GM18951 (cell line): ENCODE measurements around the gene DENND4A.

Experiments
- POLR2A ChIP-seq: IDR thresholded peaks from 4 replicates; pipeline ENCODE4 v1.6.1; 2011; ENCODE audit warnings: mild to moderate bottlenecking; ENCODE audit not compliant: insufficient read length, insufficient read depth; ENCODE audit errors: extremely low read depth
- in situ Hi-C: fragments of 300-500 bp; cut with MboI; formaldehyde crosslinking; loops from one replicate; pipeline ENCODE4 v1.12.0; 2022; ENCODE audit warnings: low sequenced_read_pairs, mixed read lengths, inconsistent platforms; ENCODE audit not compliant: unreplicated experiment

DENND4A gene

DNA sequence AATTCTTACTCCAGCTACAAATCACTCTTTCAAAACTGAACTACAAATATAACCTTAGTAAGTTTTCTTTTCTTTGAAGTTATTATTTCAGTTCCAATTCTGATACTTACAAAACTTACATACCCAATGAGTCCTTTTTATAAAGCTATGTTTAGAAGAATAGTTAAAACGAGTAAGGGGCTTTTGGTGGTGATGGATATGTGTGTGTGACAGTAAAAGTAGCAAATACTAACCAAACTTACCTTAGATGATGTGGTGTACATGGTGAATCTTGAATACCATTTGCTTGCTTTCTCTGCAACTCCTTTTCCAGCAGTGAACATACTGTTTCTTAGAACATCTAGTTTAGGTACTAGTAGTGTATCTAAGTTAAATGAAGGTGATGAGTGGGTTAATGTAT, 101.9 kb downstream of the DENND4A start:
- no peak for TF ChIP-seq POLR2A
- in situ Hi-C loops, result no loop called here

DNA sequence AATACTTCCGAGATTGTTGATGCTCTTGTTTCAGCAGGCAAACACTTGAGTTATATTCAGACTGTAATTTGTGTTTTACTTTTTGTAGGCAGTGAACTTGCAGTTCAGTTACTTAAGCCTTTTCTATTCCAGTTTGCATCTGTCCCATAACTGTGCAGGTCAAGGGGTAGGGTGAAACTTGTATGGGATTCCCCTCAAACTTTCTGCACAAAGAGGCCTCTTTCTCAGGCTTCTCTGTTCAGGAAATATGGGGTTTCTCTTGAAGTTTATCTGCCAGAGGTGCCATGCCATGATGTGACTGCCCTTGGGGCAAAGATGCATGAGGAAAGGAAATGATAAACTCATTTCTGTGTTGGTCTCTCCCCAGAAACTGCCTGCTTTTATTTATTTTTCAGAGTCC, 103.6 kb downstream of the DENND4A start:
- in situ Hi-C loops, result no loop called here
- TF ChIP-seq POLR2A, result no peak

DNA sequence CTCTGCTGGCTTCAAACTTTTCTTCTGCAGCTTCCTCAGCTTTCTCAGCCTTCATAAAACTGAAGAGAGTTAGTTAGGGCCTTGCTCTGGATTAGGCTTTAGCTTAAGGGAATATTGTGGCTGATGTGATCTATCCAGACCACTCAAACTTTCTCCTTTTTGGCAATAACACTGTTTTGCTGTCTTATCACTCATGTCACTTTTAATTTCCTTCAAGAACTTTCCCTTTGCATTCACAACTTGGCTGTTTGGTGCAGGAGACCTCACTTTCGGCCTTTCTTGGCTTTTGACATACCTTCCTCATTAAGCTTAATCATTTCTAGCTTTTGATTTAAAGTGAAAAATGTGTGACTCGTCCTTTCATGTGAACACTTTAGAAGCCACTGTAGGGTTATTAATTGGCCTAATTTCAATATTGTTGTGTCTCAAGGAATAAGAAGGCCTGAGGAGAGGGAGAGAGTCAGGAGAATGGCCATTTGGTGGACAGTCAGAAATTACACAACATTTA, 109.6 kb downstream of the DENND4A start:
- in situ Hi-C loops, result no loop called here
- no peak for TF ChIP-seq POLR2A

DNA sequence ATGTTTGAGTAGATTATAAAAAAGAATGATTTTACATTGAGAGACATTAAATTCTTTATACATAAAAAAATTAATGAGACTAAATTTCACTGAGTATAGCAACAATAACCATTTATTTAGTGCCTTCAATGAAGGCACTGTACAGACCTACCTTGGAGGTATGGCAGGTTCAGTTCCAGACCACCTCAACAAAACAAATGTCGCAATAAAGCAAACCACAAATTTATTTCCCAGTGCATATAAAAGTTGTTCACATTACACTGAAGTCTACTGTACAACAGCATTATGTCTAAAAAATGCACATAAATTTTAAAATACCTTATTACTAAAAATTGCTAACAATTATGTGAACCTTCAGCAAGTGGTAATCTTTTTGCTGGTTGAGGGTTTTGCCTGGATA, 111.5 kb downstream of the DENND4A start:
- TF ChIP-seq POLR2A, result no peak
- in situ Hi-C loops, result no loop called here

DNA sequence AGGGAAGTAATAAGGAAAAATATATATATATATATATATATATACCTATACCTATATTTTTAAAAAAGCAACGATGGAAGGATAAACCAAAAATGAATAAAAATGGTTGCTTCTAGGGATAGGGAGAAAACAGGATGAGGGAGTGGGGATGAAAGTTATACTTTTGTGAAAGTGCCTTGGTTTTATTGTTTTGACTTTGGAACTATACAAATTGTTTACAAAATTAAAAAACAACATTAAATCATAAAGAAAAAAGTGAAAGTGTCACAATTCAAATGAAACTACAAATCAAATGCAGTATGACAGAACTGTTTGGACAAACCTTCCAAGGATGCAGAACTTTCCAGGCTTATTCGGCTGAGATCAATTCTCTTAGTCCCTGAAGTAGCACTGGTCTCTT, 116.0 kb downstream of the DENND4A start:
- TF ChIP-seq POLR2A, result no peak
- in situ Hi-C loops, result no loop called here

DNA sequence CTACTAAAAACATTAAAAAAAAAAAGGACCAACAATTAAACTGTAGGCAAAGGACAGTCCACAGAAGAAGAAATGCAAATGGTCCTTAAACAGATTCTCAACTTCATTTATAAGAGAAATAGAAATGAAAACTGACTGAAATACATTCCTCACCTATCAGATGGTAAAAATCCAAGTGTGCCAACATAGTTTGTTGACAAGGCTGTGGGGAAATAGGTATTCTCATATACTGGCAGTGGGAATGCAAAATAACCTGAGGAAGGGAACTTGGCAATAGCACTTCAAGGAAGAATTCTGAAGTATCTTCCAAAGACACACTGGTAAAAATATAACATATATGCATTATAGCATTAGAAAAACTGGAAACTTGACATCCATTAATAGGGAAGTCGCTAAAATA, 116.5 kb downstream of the DENND4A start:
- in situ Hi-C loops, result no loop called here
- TF ChIP-seq POLR2A, result no peak

DNA sequence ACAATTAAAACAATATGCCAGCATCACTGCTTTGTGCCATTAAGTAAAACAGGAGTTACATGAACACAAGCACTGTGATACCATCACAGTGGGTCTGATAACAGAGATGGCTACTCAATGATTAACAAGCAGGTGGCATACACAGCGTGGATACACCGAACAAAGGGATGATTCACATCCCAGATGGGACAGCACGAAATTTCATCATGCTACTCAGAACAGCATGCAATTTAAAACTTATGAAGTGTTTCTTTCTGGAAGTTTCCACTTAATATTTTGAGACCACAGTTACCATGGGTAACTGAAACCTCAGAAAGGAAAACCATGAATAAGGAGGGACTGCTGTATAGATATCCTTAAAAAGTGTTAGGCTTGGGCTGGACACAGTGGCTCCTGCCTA, 125.8 kb downstream of the DENND4A start:
- in situ Hi-C loops, result no loop called here
- no peak for TF ChIP-seq POLR2A

DNA sequence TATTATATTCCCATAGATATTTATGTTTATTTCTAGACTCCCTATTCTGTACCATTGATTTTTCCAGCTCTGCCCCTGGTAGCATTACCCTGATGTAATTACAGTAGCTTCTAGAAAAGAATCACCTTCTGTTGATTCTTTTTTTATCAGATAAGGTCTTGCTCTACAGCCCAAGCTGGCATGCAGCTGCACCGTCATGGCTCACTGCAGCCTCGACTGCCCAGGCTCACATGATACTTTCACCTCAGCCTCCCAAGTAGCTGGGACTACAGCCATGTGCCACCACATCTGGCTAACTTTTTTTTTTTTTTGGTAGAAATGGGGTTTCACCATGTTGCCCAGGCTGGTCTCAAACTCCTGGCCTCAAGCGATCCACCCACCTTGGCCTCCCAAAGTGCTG, 128.6 kb downstream of the DENND4A start:
- no peak for TF ChIP-seq POLR2A
- in situ Hi-C loops, result no loop called here

DNA sequence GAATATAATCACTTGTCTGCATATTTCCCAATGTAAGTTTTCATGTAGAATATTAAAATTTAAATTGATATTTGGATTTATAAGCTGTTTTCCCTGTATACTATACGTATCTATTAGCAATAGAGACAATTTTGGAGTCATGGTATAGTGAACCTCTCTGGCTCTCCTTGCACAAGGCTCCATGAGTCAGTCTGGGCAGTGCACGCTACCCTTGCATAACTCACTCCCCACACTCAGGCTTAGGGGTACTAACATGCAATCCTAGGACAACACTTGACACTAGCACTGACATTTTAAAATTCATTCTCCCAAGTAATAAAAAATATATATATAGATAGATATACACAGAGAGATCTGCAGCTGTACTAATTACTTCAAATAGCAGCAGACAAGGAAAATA, 131.2 kb downstream of the DENND4A start:
- no peak for TF ChIP-seq POLR2A
- in situ Hi-C loops, result no loop called here

DNA sequence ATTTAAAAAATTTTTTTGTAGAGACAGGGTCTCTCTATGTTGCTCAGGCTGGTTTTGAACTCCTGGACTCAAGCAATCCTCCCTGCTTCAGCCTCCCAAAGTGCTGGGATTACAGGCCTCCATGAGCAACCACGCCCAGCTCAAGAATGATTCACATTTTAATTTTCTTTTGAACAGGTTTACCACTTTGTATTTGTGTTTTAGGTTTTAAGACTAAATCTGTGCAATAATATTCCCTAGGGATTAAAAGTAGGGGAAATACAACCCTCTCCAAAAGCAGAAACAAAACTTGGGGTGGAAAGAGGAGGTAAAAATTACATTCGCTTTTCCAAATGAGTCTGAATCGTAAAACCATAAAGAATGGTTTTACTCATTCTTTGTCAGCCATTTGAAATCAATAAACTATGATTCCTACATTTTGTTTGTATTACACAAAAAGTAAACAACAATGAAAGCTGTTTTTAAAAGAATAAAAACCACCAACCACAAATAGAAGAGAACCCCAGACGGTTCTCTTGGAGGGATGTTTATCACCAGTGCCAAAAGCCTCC, 132.5 kb downstream of the DENND4A start:
- in situ Hi-C loops, result no loop called here
- TF ChIP-seq POLR2A, result no peak

DNA sequence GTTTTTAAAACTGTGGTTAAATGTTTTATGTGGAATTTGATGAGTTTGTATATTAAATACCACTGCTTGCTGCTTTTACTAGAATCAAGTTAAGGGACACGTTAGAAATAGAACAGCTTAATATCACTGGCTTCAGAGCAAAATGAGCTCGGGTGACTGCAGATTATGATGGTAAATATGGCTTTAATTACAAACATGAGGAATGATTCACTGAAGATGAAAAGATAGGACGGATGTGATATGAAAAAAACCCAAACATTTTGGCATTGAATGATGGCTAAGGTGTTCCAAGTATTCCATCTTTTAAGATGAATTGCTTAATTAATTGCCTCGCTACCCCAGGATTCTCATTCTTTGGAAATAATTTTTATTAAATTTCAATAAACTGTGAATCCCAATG, 136.6 kb downstream of the DENND4A start:
- TF ChIP-seq POLR2A, result no peak
- in situ Hi-C loops, result no loop called here

DNA sequence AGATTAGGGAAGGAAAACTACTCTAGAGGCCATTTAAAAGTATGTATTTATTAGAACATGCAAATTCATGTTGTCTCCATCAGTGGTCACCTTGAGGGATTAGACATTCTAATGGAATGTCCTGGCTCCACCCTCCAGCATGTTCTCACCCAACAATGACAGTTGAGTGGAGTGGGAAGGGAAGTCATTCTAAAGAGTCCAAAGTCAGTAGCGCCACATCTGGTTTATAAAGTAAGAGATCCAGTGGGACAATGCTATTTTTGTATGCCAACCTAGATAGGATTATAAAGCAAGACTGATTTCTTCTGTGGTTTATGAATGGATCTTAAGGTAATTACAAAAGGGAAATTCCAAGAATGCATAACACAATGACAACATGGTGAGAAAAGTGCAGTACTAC, 137.1 kb downstream of the DENND4A start:
- no peak for TF ChIP-seq POLR2A
- in situ Hi-C loops, result no loop called here

DNA sequence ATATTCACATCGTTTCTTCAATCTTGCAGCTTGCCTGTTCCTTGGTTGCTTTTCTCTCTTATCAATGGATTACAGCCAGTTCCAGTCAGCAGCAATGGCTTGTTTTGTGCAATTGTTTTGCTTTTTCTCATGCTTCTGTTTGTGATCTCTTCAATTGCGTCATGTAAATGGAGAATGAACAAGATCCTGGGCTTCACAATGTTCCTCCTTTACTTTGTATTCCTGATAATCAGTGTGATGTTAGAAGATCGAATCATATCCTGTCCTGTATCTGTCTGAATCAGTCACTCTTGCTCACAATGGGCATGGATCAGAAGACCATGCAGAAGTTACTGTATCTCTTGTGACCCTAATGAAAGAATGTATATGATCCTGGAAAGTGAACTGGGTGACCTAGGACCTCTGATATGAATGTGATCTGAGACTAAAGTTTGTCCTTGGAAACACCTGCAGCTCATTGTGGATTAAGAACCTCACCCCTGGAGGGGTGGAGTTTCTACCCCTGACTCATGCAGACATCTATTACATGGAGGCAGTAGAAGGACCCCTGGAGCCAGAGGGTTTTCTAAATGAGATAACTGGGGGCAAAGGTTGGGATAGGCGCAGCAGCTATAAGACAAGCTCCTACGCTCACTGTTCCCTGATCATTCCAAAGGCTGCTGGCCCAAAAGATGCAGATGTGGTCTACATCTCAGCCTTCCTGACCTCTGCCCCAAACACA, 138.1 kb downstream of the DENND4A start:
- in situ Hi-C loops, result no loop called here
- no peak for TF ChIP-seq POLR2A

DNA sequence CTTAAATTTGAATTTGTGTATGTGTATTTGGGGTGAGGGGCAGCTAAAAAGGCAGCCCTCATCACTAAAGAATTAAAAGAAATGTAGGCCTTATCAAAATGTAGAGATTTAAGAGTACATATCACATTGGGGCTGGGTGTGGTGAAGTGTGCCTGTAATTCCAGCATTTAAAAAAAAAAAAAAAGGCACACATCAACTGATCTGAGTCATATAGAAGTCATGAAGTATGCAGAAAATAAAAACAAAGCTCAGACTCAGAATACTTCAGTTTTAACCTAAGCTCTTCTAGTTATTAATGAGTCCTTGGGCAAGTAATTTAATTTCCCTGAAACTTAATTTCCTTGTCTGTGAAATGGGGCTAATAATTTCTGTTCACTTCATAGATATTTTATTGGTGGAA, 138.8 kb downstream of the DENND4A start:
- in situ Hi-C loops, result no loop called here
- TF ChIP-seq POLR2A, result no peak
